Testis (tissue), 3 donors: ENCODE measurements around the gene SLC22A23. TPM values are rescaled to one million over a fixed set of nuclear protein-coding genes. Genes with fewer than 3 reads are reported as not detected.

ENCODE experiments used
- DNase-seq: peaks from one replicate; pipeline ENCODE4 v3.0.0-alpha.2; 2019
- H3K27ac ChIP-seq, 2 donors: fragments of 200-600 bp; sonication (generic); one replicate each; pipeline ENCODE4 v1.5.1; 2019
- H3K27me3 ChIP-seq: fragments of 200-600 bp; sonication (generic); one replicate; pipeline ENCODE4 v1.5.1; 2019
- H3K36me3 ChIP-seq: fragments of 200-600 bp; sonication (generic); one replicate; pipeline ENCODE4 v1.5.1; 2017; ENCODE audit warnings: low read depth; ENCODE audit errors: missing control alignments
- H3K4me1 ChIP-seq: fragments of 200-600 bp; sonication (generic); one replicate; pipeline ENCODE4 v1.5.1; 2019
- H3K4me3 ChIP-seq, 2 donors: fragments of 200-600 bp; sonication (generic); one replicate each; pipeline ENCODE4 v1.5.1; 2017 to 2019
- H3K9me3 ChIP-seq: fragments of 200-600 bp; sonication (generic); one replicate; pipeline ENCODE4 v1.5.1; 2017
- CTCF ChIP-seq, 3 experiments: fragments of 450-650 bp in 2 of 3; fragments of 200-600 bp in 1 of 3; sonication (generic) in 1 of 3; IDR thresholded peaks; one replicate each; pipeline ENCODE4 v1.5.1; 2016 to 2019; ENCODE audit warnings: antibody characterized with exemption in 3 of 3, mild to moderate bottlenecking in 2 of 3, moderate library complexity in 1 of 3
- POLR2A ChIP-seq: fragments of 450-650 bp; IDR thresholded peaks from one replicate; pipeline ENCODE4 v1.6.1; 2017; ENCODE audit warnings: antibody characterized with exemption, mild to moderate bottlenecking, moderate library complexity
- WGBS, 2 donors: methylation state at CpG; one replicate each; pipeline ENCODE4 v1.1.5; 2018; 5-methylcytosine and 5-hydroxymethylcytosine counted together
- intact Hi-C: fragments of 100-400 bp; cut with DNase I; formaldehyde crosslinking; loops from one replicate; pipeline ENCODE4 v1.15.1; 2023; ENCODE audit warnings: low total_unique reads
- polyA plus RNA-seq: library from polyadenylated mRNA; stranded (reverse); fragments of 350-450 nt; fragmentation: Illumina TruSeq; extraction: RNeasy Lipid Tissue Mini Kit (QIAGEN cat#74804); gene quantifications from one replicate; pipeline ENCODE4 v1.2.3, GENCODE V29; 2014; ENCODE audit warnings: low read depth, low replicate concordance; ENCODE audit not compliant: insufficient read depth
- total RNA-seq, 2 donors: library from RNA; depleted of rRNA; stranded (reverse); fragments of >200 nt; gene quantifications; one replicate each; pipeline ENCODE4 v1.2.3, GENCODE V29; 2016

The SLC22A23 gene
- total and polyA plus RNA-seq, 3 donors from 2014 or later, result 9.0 to 20.9 (median 14.9) TPM

- 92 to 96% methylated on average over 5 to 21 of the region's 21 CpGs for WGBS, 2 donors
- Histone ChIP-seq H3K4me1 (no peaks in the 10 kb centered on the region), H3K27ac (no peak overlapping the region), H3K9me3 (no peaks in the 10 kb centered on the region), H3K4me3 (no peak overlapping the region), H3K27me3 (no peaks in the 10 kb centered on the region), H3K36me3 (no peaks in the 10 kb centered on the region)
- TF ChIP-seq POLR2A (no peak), CTCF (IDR thresholded peaks at IDR 0.05) (no peak)
- no peak for DNase-seq
- intact Hi-C loops, result loop anchor here (10.0 kb wide), 1 partner anchor 166 kb away; the partner anchor contains the start of gene SLC22A23
Observed at GRCh38 chr6:3288711-3289663, 167.9 kb downstream of the SLC22A23 start.

GRCh38 chr6:3287976-3288707 is 168.7 kb downstream of the SLC22A23 start:
- no peaks in the 10 kb centered on the region for H3K36me3 ChIP-seq
- no peak overlapping the region for H3K4me3 ChIP-seq
- intact Hi-C loops, result loop anchor here (10.0 kb wide), 1 partner anchor 167 kb away; the partner anchor contains the start of gene SLC22A23
- DNase-seq, result no peak
- TF ChIP-seq CTCF (IDR thresholded peaks at IDR 0.05), result no peak
- no peak overlapping the region for H3K27ac ChIP-seq
- 80 to 86% methylated on average over 17 of the region's 17 CpGs for WGBS, 2 donors
- no peaks in the 10 kb centered on the region for H3K4me1 ChIP-seq
- no peaks in the 10 kb centered on the region for H3K27me3 ChIP-seq
- no peaks in the 10 kb centered on the region for H3K9me3 ChIP-seq

- H3K36me3 ChIP-seq, result no peaks in the 10 kb centered on the region
- 82% methylated on average over 8 to 9 of the region's 9 CpGs for WGBS, 2 donors
- intact Hi-C loops, result loop anchor here (10.0 kb wide), 1 partner anchor 167 kb away; the partner anchor contains the start of gene SLC22A23
- H3K27me3 ChIP-seq, result no peaks in the 10 kb centered on the region
- H3K27ac ChIP-seq, result no peak overlapping the region
- H3K9me3 ChIP-seq, result no peaks in the 10 kb centered on the region
- no peak for TF ChIP-seq CTCF (IDR thresholded peaks at IDR 0.05)
- H3K4me1 ChIP-seq, result no peaks in the 10 kb centered on the region
- no peak for DNase-seq
- no peak overlapping the region for H3K4me3 ChIP-seq
Observed at GRCh38 chr6:3287308-3287707, 169.5 kb downstream of the SLC22A23 start.

GRCh38 chr6:3286641-3287171 is 170.1 kb downstream of the SLC22A23 start:
- H3K4me1 ChIP-seq, result peaks cover 6% of the 10 kb centered on the region
- 94 to 100% methylated on average over 8 to 24 of the region's 24 CpGs for WGBS, 2 donors
- H3K27me3 ChIP-seq, result no peaks in the 10 kb centered on the region
- DNase-seq, result no peak
- no peaks in the 10 kb centered on the region for H3K9me3 ChIP-seq
- no peak for TF ChIP-seq CTCF (IDR thresholded peaks at IDR 0.05)
- TF ChIP-seq POLR2A, result no peak
- H3K27ac ChIP-seq, result no peak overlapping the region
- no peaks in the 10 kb centered on the region for H3K36me3 ChIP-seq
- H3K4me3 ChIP-seq, result no peak overlapping the region
- intact Hi-C loops, result loop anchor here (10.0 kb wide), 1 partner anchor 168 kb away; the partner anchor contains the start of gene SLC22A23
